K562 (cell line): ENCODE results near the gene SV2C. TPM values are rescaled to one million over a fixed set of nuclear protein-coding genes. Genes with fewer than 3 reads are reported as not detected.
A peak's percentile ranks its signal among the peaks of the same experiment; 100 is the strongest.

ENCODE experiments used
- ARNT ChIP-seq, 2 experiments: fragments of 450-650 bp; IDR thresholded peaks; 2 replicates each; pipeline ENCODE4 v1.6.1; 2016; ENCODE audit warnings: mild to moderate bottlenecking in 1 of 2
- ATF7 ChIP-seq: fragments of 450-650 bp; IDR thresholded peaks from 2 replicates; pipeline ENCODE4 v1.7.1; 2014; ENCODE audit warnings: mild to moderate bottlenecking, moderate library complexity
- BCOR ChIP-seq: fragments of 450-650 bp; IDR thresholded peaks from 2 replicates; pipeline ENCODE4 v1.6.1; 2016
- CBFA2T3 ChIP-seq: fragments of 450-650 bp; IDR thresholded peaks from 2 replicates; pipeline ENCODE4 v1.6.1; 2017
- ERF ChIP-seq: fragments of 450-650 bp; formaldehyde crosslinking; IDR thresholded peaks from 2 replicates; pipeline ENCODE4 v1.4.0; 2020; ENCODE audit warnings: mild to moderate bottlenecking, mixed read lengths
- HOXB6 ChIP-seq: fragments of 250-450 bp; sonication (Bioruptor Pico); IDR thresholded peaks from 2 replicates; pipeline ENCODE4 v1.5.1; 2022; ENCODE audit warnings: mild to moderate bottlenecking, borderline replicate concordance
- MCM2 ChIP-seq: fragments of 450-650 bp; IDR thresholded peaks from 2 replicates; pipeline ENCODE4 v1.6.1; 2017; ENCODE audit warnings: low read depth, mild to moderate bottlenecking
- MTA2 ChIP-seq: fragments of 450-650 bp; IDR thresholded peaks from 2 replicates; pipeline ENCODE4 v1.6.1; 2016; ENCODE audit warnings: low read depth
- MYBL2 ChIP-seq, 2 experiments: fragments of 450-650 bp in 1 of 2; sonication (generic) in 1 of 2; formaldehyde crosslinking in 1 of 2; IDR thresholded peaks; 2 replicates each; pipeline versions ENCODE4 v1.6.1 to v1.8.1; 2017 to 2022; ENCODE audit warnings: borderline replicate concordance in 1 of 2, inconsistent platforms in 1 of 2, low read depth in 1 of 2, mild to moderate bottlenecking in 1 of 2, missing genetic modification reagents in 1 of 2, moderate library complexity in 1 of 2
- PRDM10 ChIP-seq: fragments of 450-650 bp; IDR thresholded peaks from 2 replicates; pipeline ENCODE4 v1.6.1; 2018; ENCODE audit not compliant: partially characterized antibody
- RCOR1 ChIP-seq, 2 experiments: IDR thresholded peaks; 2 replicates each; pipeline ENCODE4 v1.6.1; 2012; ENCODE audit warnings: low read depth in 2 of 2, low read length in 2 of 2, borderline replicate concordance in 1 of 2, improper control_type of control experiment in 1 of 2
- SIX5 ChIP-seq, 2 experiments: IDR thresholded peaks; 2 replicates each; pipeline ENCODE4 v1.6.1; 2011; ENCODE audit warnings: low read length in 2 of 2, borderline replicate concordance in 1 of 2, low read depth in 1 of 2, mild to moderate bottlenecking in 1 of 2, moderate library complexity in 1 of 2; ENCODE audit not compliant: insufficient read depth in 1 of 2
- TEAD1 ChIP-seq, 2 experiments: fragments of 450-650 bp in 1 of 2; sonication (generic) in 1 of 2; formaldehyde crosslinking; IDR thresholded peaks; 2 replicates each; pipeline versions ENCODE4 v1.4.0 to v1.8.0; 2020 to 2022; ENCODE audit warnings: mild to moderate bottlenecking in 2 of 2, missing genetic modification reagents in 1 of 2
- ZNF318 ChIP-seq, 2 experiments: fragments of 450-650 bp; IDR thresholded peaks; 2 replicates each; pipeline ENCODE4 v1.6.1; 2016; ENCODE audit warnings: mild to moderate bottlenecking in 2 of 2, borderline replicate concordance in 1 of 2, low read depth in 1 of 2, moderate library complexity in 1 of 2
- polyA plus RNA-seq, 8 experiments: library from polyadenylated mRNA; depleted of rRNA in 4 of 8; stranded (reverse) in 5 of 8; unstranded in 3 of 8; fragments of >200 nt; fragmentation: Nextera tagmentation in 2 of 8; fragmentation: Illumina TruSeq in 1 of 8; extraction: Ambion mirVana in 2 of 8; extraction: Trizol in 1 of 8; gene quantifications; 2 replicates each; pipeline versions ENCODE4 v1.2.1 to v1.2.3, GENCODE V29; 2011 to 2014; ENCODE audit warnings: inconsistent platforms in 1 of 8, missing spikeins in 1 of 8
- total RNA-seq, 7 experiments: library from RNA; depleted of rRNA in 6 of 7; stranded (reverse); fragments of >200 nt in 6 of 7; fragmentation: Illumina TruSeq in 2 of 7; extraction: Trizol in 2 of 7; gene quantifications; 2 replicates each; pipeline versions ENCODE4 v1.2.1 to v1.2.3, GENCODE V29; 2011 to 2021; ENCODE audit warnings: low replicate concordance in 1 of 7

SV2C gene
- total and polyA plus RNA-seq, 9 of the 15 experiments (the other 6 are each of a cell fraction or from before 2014, with no cell fraction given), result 0.05 TPM; not detected in 8

GRCh38 chr5:76363352-76364225, 280.4 kb downstream of the SV2C start (continued):
- peak in 1 of 2 experiments; percentile 18; a peak in 1 of 4 replicates for TF ChIP-seq ZNF318 (IDR thresholded peaks at IDR 0.05; ENCODE audit: borderline replicate concordance in 1 of 2, low read depth in 1 of 2)
- peak; percentile 66 for TF ChIP-seq BCOR
- peak; percentile 99 for TF ChIP-seq PRDM10
- TF ChIP-seq MCM2, result no peak
- TF ChIP-seq SIX5 (IDR thresholded peaks at IDR 0.05; ENCODE audit: borderline replicate concordance in 1 of 2, insufficient read depth in 1 of 2, low read depth in 1 of 2, low read length in 2 of 2), result no peak
- TF ChIP-seq ATF7, result peak; percentile 93
- TF ChIP-seq HOXB6 (CRISPR knock-in tag), result no peak
- peak; percentile 74 to 77; a peak in 2 of 4 replicates for TF ChIP-seq TEAD1 (CRISPR knock-in tag; IDR thresholded peaks at IDR 0.05)
- TF ChIP-seq RCOR1 (IDR thresholded peaks at IDR 0.05; ENCODE audit: borderline replicate concordance in 1 of 2, low read depth in 2 of 2, low read length in 2 of 2), result peak in 1 of 2 experiments; percentile 61; a peak in 2 of 4 replicates
- TF ChIP-seq CBFA2T3, result peak; percentile 94
- TF ChIP-seq MYBL2 (IDR thresholded peaks at IDR 0.05; ENCODE audit: low read depth), result peak; percentile 61
- no peak for TF ChIP-seq MYBL2 (CRISPR knock-in tag; IDR thresholded peaks at IDR 0.05; ENCODE audit: borderline replicate concordance)
- peak; percentile 81 for TF ChIP-seq MTA2
- no peak; the same call in 1 of the 2 replicates for TF ChIP-seq ERF (CRISPR knock-in tag)
- TF ChIP-seq ARNT (IDR thresholded peaks at IDR 0.05), result peak; percentile 62 to 67; a peak in 2 of 4 replicates
